ENCODE results near the gene COL27A1. TPM values are rescaled to one million over a fixed set of nuclear protein-coding genes. Genes with fewer than 3 reads are reported as not detected.

COL27A1 gene
- total RNA-seq, 1 donor from 2014 or later, result 8.5 TPM

- no peak overlapping the region for H3K4me3 Mint-ChIP-seq
- H3K27me3 Mint-ChIP-seq, result no peaks in the 10 kb centered on the region
- intact Hi-C loops (cut with micrococcal nuclease), result no loop called here
- no peaks in the 10 kb centered on the region for H3K9me3 Mint-ChIP-seq
- peak overlapping the region; percentile 71 for H3K27ac Mint-ChIP-seq
- DNase-seq, result no peak
- peaks cover 68% of the 10 kb centered on the region for H3K36me3 Mint-ChIP-seq (ENCODE audit: low read depth)
- H3K4me1 Mint-ChIP-seq, result peaks cover 37% of the 10 kb centered on the region
These were observed 201.5 kb downstream of the COL27A1 start for GRCh38 chr9:114356792-114357191.

- DNase-seq, result no peak
- H3K9me3 Mint-ChIP-seq, result no peaks in the 10 kb centered on the region
- peaks cover 66% of the 10 kb centered on the region for H3K36me3 Mint-ChIP-seq (ENCODE audit: low read depth)
- no peak overlapping the region for H3K4me3 Mint-ChIP-seq
- intact Hi-C loops (cut with micrococcal nuclease), result no loop called here
- H3K4me1 Mint-ChIP-seq, result peaks cover 33% of the 10 kb centered on the region
- peak overlapping the region; percentile 56 for H3K27ac Mint-ChIP-seq
- H3K27me3 Mint-ChIP-seq, result no peaks in the 10 kb centered on the region
These were observed 202.0 kb downstream of the COL27A1 start for GRCh38 chr9:114357360-114357759.

- no peak for DNase-seq
- peaks cover 66% of the 10 kb centered on the region for H3K36me3 Mint-ChIP-seq (ENCODE audit: low read depth)
- intact Hi-C loops (cut with micrococcal nuclease), result no loop called here
- H3K4me1 Mint-ChIP-seq, result peaks cover 33% of the 10 kb centered on the region
- H3K4me3 Mint-ChIP-seq, result no peak overlapping the region
- H3K9me3 Mint-ChIP-seq, result no peaks in the 10 kb centered on the region
- no peaks in the 10 kb centered on the region for H3K27me3 Mint-ChIP-seq
- peak overlapping the region; percentile 45 for H3K27ac Mint-ChIP-seq
These were observed 202.6 kb downstream of the COL27A1 start for GRCh38 chr9:114357911-114358328.

GRCh38 chr9:114359801-114360200 lies 204.5 kb downstream of the COL27A1 start:
- no peak overlapping the region for H3K4me3 Mint-ChIP-seq
- no peaks in the 10 kb centered on the region for H3K27me3 Mint-ChIP-seq
- peaks cover 51% of the 10 kb centered on the region for H3K4me1 Mint-ChIP-seq
- H3K27ac Mint-ChIP-seq, result peak overlapping the region; percentile 85
- H3K9me3 Mint-ChIP-seq, result no peaks in the 10 kb centered on the region
- peaks cover 78% of the 10 kb centered on the region for H3K36me3 Mint-ChIP-seq (ENCODE audit: low read depth)
- DNase-seq, result no peak
- intact Hi-C loops (cut with micrococcal nuclease), result no loop called here

GRCh38 chr9:114361542-114361941 lies 206.2 kb downstream of the COL27A1 start:
- DNase-seq, result no peak
- H3K4me1 Mint-ChIP-seq, result peaks cover 59% of the 10 kb centered on the region
- no peak overlapping the region for H3K4me3 Mint-ChIP-seq
- intact Hi-C loops (cut with micrococcal nuclease), result no loop called here
- H3K27ac Mint-ChIP-seq, result peak overlapping the region; percentile 85
- H3K36me3 Mint-ChIP-seq (ENCODE audit: low read depth), result peaks cover 84% of the 10 kb centered on the region
- H3K27me3 Mint-ChIP-seq, result no peaks in the 10 kb centered on the region
- H3K9me3 Mint-ChIP-seq, result no peaks in the 10 kb centered on the region

Other genes starting within 250 kb of the COL27A1 start
- not detected in 2 replicates for gene AMBP, start 77.2 kb upstream of the COL27A1 start, total RNA-seq
- not detected in 2 replicates for gene KIF12, start 56.2 kb upstream of the COL27A1 start, total RNA-seq
- not detected in 2 replicates for gene ORM1, start 167.6 kb downstream of the COL27A1 start, total RNA-seq
- gene ORM2, start 174.3 kb downstream of the COL27A1 start, total RNA-seq, result not detected in 2 replicates
- 149 and 150 TPM in 2 replicates for gene AKNA, start 232.4 kb downstream of the COL27A1 start, total RNA-seq